Activated CD4-positive, alpha-beta T cell treated with anti-CD3 and anti-CD28 coated beads, Interleukin-2, amount 50 U/mL, for 1 hour (primary cell): ENCODE data around the gene ITIH3.
A peak's percentile ranks its signal among the peaks of the same experiment; 100 is the strongest.

ENCODE experiments used
- DNase-seq: peaks from one replicate; pipeline ENCODE4 v3.0.0-alpha.2; 2020

ITIH3 gene

DNA sequence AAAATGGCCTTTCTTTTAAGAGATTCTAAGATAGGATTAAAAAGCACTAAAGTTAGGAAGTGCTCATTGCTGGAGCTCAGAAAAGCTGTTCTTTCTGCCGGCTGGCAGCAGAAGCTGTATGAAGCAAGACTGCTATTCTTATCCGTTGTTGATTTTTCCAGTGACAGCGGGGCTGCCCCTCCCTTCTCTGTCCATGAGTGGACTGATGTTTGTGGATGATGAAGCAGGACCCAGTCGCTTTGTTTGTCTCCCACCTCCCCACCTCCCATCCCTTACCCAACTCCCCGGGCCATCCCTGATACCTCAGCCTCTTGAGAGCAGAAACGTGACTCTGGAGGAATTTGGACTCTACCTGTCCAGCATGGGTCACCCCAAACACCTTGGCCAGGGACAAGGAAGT is 50.6 kb downstream of the ITIH3 start:
- no peak for DNase-seq

DNA sequence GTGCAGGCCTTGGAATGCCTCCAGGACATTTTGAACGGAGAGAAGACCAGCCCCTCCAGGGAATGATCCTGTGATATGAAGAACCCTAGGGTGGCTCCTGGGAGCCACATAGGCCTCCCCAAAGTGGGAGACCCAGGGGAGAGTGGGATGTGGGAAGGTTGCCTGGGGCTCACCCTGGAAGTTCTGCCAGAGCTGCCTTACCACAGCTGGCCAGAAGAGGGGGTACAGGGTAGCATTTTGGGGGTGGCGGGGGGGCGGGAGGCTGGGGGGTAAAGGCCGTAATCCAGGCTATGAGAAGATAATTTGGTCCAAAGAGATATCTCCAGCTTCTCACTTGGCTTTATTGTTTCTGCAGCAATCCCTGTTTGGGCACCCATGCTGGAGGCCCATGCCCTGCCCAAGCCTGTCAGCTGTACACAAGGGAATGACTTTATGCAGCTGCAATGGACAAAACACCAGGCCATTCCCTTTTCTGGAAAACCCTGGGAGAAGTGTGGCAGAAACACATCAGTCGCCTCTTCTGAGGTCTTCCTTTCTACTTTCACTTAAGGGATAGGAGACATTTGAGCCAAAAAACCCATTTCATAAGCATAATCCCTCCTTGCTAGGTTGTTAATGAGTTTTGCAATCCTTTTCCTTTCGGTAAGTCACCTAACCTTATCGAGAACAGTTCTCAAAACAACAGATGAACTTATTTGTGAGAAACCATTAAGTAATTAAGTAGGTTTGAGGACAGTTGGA is 51.3 kb downstream of the ITIH3 start:
- DNase-seq = peak; percentile 16

DNA sequence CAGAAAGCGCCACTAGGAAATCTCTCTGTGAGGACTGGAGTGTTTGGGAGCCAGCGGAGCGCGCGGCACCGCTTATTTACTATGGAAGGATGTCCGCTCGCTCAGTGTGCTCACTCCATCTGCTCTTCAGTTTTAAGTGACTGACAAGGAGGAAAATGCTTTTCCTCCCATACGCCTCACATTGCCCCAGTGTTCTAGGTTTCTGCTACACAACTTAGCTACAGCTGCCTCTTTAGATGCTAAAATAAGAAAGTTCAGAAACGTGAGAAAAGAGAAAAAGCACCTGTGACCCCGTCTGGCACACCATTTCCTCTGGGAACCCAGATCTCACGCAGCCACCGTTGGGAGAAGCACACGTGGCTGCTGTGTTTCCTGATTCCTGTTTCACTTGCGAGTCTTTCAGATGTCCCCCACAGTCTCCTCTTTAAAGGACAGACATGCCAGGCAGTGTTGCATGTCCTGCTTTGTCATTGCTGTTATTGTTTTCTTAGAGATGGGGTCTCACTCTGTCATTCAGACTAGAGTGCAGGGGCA is 51.9 kb downstream of the ITIH3 start:
- DNase-seq = no peak

GRCh38 chr3:52847241-52847640 is 52.6 kb downstream of the ITIH3 start:
- no peak for DNase-seq

- no peak for DNase-seq
Observed at GRCh38 chr3:52847726-52848125, 53.1 kb downstream of the ITIH3 start.

DNA sequence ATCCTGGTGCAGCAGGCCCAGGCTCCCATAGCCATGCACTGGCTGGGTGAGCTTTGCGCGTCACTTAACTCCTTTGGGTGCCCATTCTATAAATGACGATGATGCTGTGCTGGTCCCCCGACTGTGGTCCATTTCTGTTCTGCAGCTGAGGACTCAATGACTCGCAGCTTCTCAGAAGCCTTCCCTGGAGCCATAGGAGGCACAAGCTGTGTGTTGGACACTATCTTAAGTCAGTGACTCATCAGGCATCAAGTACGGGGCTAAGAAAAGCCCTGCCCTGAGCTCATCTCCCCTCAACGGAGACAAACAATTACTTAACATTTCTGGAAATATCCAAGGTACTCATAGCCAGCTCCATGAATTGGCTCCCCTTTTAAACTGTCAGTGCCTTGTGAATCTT is 54.0 kb downstream of the ITIH3 start:
- DNase-seq = no peak

- no peak for DNase-seq
Observed at GRCh38 chr3:52849656-52850055, 55.1 kb downstream of the ITIH3 start.

GRCh38 chr3:52851348-52851747 is 56.8 kb downstream of the ITIH3 start:
- DNase-seq = peak; percentile 16

DNA sequence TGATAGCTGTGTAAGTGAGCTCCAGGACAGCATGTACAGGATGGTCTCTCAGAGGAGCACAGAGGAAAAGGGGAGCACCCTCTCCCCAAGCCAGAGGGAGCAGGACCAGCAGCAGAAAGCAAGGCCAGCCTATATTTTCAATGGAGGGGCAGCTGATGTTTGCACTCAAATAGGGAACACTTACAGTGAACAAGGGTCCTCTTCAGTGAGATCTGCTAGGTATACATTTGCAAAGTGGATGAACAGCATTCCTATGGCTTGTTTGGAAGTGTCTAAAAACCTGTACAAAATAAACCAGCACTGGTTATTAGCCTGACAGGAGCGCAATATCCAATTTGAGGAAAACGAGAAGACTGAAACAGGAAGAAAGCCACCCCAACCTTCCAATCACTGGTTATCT is 57.8 kb downstream of the ITIH3 start:
- no peak for DNase-seq

DNA sequence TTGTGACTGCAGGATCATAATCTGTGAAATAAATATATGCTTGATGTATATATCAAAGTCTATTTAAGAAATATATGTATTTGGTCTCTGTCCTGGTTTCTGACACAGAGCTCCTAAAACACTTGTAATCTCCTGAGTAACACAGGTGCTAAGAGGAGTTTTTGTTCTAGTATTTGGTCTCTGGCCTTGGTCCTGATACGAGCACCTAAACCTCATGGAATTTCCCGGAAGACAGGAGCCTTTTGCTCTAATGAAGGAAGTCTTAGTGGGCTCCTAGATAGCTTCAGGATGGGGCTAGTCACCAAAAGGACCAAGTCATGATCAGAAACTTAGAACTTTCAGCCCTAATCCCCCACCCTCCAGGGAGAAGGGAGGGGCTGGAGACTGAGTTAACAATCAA is 59.4 kb downstream of the ITIH3 start:
- DNase-seq = no peak

GRCh38 chr3:52856666-52857065 is 62.1 kb downstream of the ITIH3 start:
- no peak for DNase-seq

GRCh38 chr3:52857133-52857532 is 62.5 kb downstream of the ITIH3 start:
- DNase-seq = no peak

DNA sequence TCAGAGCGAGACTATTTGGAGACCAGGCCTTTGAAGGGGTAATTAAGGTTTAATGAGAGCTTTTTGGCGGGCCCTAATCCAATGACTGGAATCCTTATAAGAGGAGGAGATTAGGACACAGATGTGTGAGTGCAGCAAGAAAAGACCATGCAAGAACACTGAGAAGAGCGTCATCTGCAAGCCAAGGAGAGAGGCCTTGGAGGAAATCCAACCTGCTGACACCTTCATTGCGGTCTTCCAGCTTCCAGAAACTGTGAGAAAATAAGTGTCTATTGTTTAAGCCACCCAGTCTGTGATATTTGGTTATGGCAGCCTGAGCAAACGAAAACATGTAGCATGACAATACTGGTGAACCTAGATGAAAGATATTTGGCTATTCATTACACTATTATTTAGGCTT is 63.3 kb downstream of the ITIH3 start:
- no peak for DNase-seq
